Measurements from ENCODE around the gene HS3ST5.

HS3ST5 gene

GRCh38 chr6:114131945-114132344, 210.9 kb downstream of the HS3ST5 start:
- no peak for TF ChIP-seq CTCF (IDR thresholded peaks at IDR 0.05; ENCODE audit: borderline replicate concordance, insufficient read depth, low read depth, low read length)
- H3K4me3 ChIP-seq (ENCODE audit: low read depth, low read length) = no peak overlapping the region

GRCh38 chr6:114125576-114125975, 217.2 kb downstream of the HS3ST5 start:
- TF ChIP-seq CTCF (IDR thresholded peaks at IDR 0.05; ENCODE audit: borderline replicate concordance, insufficient read depth, low read depth, low read length) = no peak

GRCh38 chr6:114121913-114122662, 220.7 kb downstream of the HS3ST5 start:
- TF ChIP-seq CTCF (IDR thresholded peaks at IDR 0.05; ENCODE audit: borderline replicate concordance, insufficient read depth, low read depth, low read length) = no peak
- H3K4me3 ChIP-seq (ENCODE audit: low read depth, low read length) = no peak overlapping the region

More at GRCh38 chr6:114125576-114125975, 217.2 kb downstream of the HS3ST5 start:
- no peak overlapping the region for H3K4me3 ChIP-seq (ENCODE audit: low read depth, low read length)

GRCh38 chr6:114119056-114119455, 223.8 kb downstream of the HS3ST5 start:
- no peak overlapping the region for H3K4me3 ChIP-seq (ENCODE audit: low read depth, low read length)
- TF ChIP-seq CTCF (IDR thresholded peaks at IDR 0.05; ENCODE audit: borderline replicate concordance, insufficient read depth, low read depth, low read length) = no peak

GRCh38 chr6:114115652-114116051, 227.2 kb downstream of the HS3ST5 start:
- TF ChIP-seq CTCF (IDR thresholded peaks at IDR 0.05; ENCODE audit: borderline replicate concordance, insufficient read depth, low read depth, low read length) = no peak
- no peak overlapping the region for H3K4me3 ChIP-seq (ENCODE audit: low read depth, low read length)

GRCh38 chr6:114108119-114109002, 234.5 kb downstream of the HS3ST5 start:
- H3K4me3 ChIP-seq (ENCODE audit: low read depth, low read length) = no peak overlapping the region
- peak; percentile 69 for TF ChIP-seq CTCF (IDR thresholded peaks at IDR 0.05; ENCODE audit: borderline replicate concordance, insufficient read depth, low read depth, low read length)
